ENCODE results near the gene PDCD1LG2.

PDCD1LG2 gene

DNA sequence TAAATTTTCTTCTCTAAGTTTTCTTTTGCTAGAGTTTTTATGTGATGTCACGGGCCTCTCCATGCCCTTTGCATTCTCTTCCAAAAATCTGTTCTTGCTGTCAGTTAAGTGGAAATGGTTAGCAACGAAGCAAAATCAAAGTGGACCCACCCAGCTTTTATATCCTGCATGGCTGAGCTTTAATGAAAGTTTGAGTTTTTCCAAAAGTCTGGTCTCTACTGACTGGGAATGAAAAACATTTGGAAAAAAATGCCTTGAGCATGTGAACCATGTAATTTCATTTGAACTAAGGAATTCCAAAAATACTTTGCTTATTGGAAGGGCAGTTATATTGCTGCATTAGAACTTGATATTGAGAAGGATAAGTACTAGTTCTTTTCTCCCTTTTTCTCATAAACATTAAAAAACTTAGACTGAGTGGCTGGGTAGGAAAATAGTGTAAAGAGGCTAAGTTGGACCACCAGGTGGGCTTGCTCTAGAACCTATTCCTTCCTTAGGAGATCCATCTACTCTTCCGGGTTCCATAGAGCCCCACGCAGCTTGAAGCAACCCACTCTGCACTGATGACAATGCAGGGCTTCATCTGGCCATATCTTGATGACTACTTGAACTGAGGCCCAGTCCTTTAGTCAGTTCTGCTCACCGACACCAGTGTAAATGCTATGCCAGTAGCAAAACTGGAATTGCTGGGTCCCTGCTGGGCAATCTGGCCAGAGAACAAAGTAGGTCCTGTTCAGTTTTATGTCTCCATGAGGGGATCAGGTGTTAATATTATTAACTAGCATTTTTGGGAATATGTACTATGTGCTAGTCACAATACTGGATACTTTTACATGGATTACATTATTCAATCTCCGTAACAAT lies 101.2 kb downstream of the PDCD1LG2 start:
- no peak for DNase-seq (ENCODE audit: low spot score)

DNA sequence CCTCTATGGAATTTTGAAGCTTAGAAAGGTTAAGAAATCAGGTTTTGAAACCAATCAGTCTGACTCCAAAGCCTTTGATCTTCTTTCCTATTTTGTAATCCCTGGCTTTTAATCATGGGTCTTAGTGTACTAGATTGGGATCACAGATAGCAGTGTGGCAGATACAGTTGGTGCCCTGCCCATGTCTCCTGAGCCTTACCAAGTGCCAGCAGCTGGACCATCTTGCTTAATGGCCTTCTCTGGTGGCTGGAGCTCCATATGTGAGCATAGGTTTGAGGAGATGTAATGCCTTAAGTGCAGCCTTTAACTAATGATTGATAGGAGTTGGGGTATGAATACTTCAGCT lies 101.8 kb downstream of the PDCD1LG2 start:
- no peak for DNase-seq (ENCODE audit: low spot score)

DNA sequence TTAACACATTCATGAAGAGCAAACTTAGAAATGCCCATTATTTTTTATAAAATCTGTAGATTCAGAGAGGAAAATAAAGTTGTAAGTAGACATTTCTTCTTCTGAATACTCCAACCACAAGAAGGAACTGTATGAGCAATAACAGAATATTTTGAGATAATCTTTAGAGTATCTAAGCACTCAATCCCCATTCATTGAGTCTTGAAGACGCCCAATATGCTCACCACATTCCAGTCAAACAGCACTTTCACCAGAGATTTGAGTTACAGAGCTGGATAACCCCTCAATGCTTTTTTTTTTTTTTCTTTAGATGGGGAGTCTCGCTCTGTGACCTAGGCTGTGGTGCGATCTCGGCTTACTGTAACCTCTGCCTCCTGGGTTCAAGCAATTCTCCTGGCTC lies 103.9 kb downstream of the PDCD1LG2 start:
- DNase-seq (ENCODE audit: low spot score), result no peak

DNA sequence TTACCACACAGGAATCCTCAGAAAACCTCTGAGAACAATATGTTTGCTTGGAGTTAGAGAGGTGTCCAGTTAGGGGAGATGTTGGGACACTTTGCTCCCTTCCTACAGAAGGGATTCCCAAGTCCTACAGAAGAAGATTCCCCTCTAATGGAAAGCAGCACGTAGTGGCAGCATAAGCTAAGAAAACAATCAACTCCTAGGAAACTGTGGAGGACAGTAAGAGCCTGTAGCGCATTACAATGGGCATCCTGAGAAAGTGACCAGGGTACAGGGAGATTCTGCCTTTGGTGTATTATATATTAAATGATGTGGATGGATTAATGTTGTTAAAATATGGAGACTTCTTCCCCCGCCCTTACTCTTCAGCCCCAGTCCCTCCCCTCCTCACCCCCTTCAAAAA lies 104.7 kb downstream of the PDCD1LG2 start:
- no peak for DNase-seq (ENCODE audit: low spot score)

DNA sequence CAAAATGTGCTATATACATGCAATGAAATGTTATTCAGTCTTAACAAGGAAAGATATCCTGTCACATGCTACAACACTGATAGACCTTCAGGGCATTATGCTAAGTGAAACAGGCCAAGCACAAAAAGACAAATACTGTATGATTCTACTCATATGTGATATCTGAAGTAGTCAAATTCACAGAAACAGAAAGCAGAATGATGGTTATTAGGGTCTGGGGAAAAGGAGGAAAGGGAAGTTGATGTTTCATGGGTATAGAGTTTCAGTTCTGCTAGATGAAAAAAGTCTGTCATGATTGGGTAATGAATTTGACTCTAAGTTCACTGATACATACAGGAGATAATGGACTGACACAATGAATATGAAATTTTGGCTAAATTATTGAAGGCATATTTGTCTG lies 107.4 kb downstream of the PDCD1LG2 start:
- no peak for DNase-seq (ENCODE audit: low spot score)

DNA sequence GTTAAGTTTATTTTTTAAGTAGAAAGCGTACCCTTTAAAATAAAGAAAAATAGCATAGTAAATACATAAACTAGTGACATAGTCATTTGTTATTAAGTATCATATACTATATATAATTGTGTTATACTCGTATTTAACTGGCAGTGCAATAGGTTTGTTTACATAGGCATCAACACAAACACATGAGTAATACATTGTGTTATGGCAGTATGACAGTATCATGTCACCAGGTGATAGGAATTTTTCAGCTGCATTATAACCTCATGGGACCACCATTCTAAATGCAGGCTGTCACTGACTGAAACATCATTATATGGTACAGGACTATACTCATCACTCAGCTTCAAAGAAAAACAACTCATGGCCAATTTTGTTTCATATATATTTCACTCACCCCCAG lies 110.2 kb downstream of the PDCD1LG2 start:
- DNase-seq (ENCODE audit: low spot score), result no peak

All from HuH-7.5 (cell line).